Upper lobe of left lung (tissue), 4 donors: ENCODE data around the gene CDK11B.

Experiments
- EP300 ChIP-seq, 4 donors: sonication (generic); formaldehyde crosslinking; IDR thresholded peaks; one replicate each; pipeline ENCODE4 v1.5.1; 2017; ENCODE audit warnings: antibody characterized with exemption in 4 of 4, control low read depth in 2 of 4
- TF ChIP-seq, protein P1 (sequence below), 6 experiments: fragments of 450-650 bp in 4 of 6; fragments of 200-600 bp in 2 of 6; sonication (generic) in 2 of 6; IDR thresholded peaks; one replicate each; pipeline ENCODE4 v1.5.1; 2016 to 2019; ENCODE audit warnings: antibody characterized with exemption in 6 of 6

DNA sequence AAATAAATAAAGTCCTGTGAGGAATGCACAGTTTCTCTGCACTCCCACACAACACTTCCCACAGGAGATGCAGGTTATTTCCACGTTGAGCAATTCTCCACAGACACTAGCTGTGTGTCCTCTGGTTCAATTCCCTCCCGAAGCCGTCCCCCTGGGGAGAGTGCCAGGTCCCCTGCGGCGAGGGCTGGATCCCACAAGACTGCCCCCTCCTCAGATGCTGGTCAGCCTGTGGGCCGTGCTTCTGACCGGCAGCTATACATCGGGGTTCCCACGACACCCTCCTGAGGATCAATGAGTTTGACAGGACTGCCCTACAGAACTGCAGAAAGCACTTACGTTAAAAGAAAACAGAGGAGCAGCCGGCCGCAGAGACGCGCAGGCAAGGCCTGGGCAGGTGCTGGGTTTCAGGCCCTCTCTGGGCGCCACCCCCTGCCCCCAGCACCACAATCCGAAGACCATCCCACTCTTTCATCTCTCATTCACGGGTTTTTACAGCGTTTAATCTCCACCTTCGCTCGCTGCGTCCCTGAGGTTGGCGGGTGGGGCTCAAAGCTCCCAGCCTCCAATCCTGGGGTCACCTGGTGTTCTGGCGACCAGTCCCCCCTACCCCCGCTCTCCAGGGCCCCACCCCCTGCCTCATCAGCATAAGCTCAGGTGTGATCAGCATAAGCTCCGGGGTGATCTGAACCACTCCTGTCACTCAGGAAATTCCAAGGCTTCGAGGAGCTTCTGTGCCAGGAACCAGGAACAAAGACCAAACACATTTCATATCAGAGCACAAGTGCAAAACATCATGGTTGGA, 24.5 kb upstream of the CDK11B start:
- TF ChIP-seq, protein P1, sequence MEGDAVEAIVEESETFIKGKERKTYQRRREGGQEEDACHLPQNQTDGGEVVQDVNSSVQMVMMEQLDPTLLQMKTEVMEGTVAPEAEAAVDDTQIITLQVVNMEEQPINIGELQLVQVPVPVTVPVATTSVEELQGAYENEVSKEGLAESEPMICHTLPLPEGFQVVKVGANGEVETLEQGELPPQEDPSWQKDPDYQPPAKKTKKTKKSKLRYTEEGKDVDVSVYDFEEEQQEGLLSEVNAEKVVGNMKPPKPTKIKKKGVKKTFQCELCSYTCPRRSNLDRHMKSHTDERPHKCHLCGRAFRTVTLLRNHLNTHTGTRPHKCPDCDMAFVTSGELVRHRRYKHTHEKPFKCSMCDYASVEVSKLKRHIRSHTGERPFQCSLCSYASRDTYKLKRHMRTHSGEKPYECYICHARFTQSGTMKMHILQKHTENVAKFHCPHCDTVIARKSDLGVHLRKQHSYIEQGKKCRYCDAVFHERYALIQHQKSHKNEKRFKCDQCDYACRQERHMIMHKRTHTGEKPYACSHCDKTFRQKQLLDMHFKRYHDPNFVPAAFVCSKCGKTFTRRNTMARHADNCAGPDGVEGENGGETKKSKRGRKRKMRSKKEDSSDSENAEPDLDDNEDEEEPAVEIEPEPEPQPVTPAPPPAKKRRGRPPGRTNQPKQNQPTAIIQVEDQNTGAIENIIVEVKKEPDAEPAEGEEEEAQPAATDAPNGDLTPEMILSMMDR (IDR thresholded peaks at IDR 0.05), result no peak
- no peak for TF ChIP-seq EP300 (IDR thresholded peaks at IDR 0.05)
